A549 treated with AZD2906 at 1 μM for 4 hours (cell line): Measurements from ENCODE around the gene ROBO1. TPM values are rescaled to one million over a fixed set of nuclear protein-coding genes. Genes with fewer than 3 reads are reported as not detected.

ENCODE experiments used
- total RNA-seq: library from RNA; stranded (reverse); fragments of 200-300 nt; extraction: Qiagen RNA extraction; gene quantifications from 5 replicates; pipeline ENCODE4 v1.2.3, GENCODE V29; 2022

The ROBO1 gene
- 8.3 to 18.4 TPM (median 13.3 TPM) in 5 replicates for total RNA-seq

DNA sequence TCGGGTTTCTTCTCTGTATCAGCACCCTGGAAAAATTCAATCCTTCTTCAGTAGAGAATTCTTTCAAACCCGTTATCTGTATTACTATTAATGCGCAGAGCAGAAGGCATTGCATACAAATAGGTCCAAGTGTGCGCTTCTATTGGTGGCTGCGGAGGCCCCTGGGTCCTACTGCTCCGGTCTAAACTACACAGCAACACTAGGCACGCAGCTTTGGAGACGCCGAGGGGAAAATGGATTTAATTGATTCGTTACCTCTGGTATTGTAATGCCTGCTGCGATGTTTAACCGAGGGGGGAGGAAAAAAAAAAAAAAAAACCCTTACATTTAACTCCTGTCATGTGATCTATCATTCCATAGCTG is at the start of gene ROBO1:
Gene ROBO1 (minus strand): TSS at position 94 of the 363 bp plus-strand sequence.

